ENCODE measurements around the gene ZNF565.
"Not testable (repeated sequence)": the region's sequence is repeated elsewhere in the genome, so short reads cannot be mapped to it uniquely, and the experiment has no call there.

The ZNF565 gene

DNA sequence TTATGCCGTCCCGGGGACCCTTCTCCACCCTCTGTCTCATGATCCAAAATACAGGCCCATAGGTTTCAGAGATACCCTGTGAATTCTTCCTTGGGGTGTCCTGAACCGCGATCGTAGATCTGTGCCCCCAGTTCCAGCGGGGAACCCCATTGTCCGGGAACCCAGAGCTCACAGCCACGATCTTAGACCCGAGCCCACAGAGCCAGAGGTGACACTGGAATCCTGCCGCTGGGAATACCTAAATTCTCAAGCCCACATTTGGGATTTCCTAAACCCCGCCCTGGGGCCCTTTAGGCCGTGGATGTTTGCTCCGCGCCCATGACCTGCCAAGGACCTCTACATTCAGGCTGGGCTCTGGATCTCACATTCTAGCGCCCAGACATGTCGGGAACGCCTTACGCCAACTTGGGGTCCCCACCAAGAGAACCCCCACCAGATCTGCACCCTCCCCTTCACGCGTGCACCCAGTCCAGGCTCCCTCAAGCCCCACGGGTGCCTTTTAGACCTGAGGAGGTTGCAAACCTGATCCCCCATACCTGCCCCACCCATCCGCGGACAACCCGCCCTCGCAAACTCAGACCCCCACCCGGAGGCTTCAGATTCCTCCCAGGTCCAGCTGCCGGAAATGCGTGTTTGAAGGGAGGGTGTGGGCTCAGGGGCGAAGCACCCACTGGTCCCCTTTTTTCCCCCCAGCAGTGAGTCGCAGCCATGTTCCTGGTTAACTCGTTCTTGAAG, 74.0 kb downstream of the ZNF565 start:
- TF ChIP-seq POU2F2 (IDR thresholded peaks at IDR 0.05; ENCODE audit: low read depth, low read length) (no peak), TAF1 (IDR thresholded peaks at IDR 0.05; ENCODE audit: low read depth, low read length) (no peak), PAX5 (IDR thresholded peaks at IDR 0.05; ENCODE audit: insufficient read depth, low read length, severe bottlenecking) (no peak), POLR2A (IDR thresholded peaks at IDR 0.05; ENCODE audit: low read depth, low read length) (no peak), SPI1 (IDR thresholded peaks at IDR 0.05; ENCODE audit: low read depth, low read length) (no peak), POLR2AphosphoS5 (IDR thresholded peaks at IDR 0.05; ENCODE audit: low read depth, low read length) (no peak)
- FAIRE-seq (peak; percentile 62), DNase-seq (ENCODE audit: insufficient read length, low spot score) (peak; percentile 73)

GRCh38 chr19:36139473-36140303, 74.8 kb downstream of the ZNF565 start, which contains the start of gene CAPNS1:
TSS of gene CAPNS1 (plus strand) at chr19:36140066. CDS start at chr19:36141012, 946 bp downstream.
- peak; percentile 76 for TF ChIP-seq POU2F2 (IDR thresholded peaks at IDR 0.05; ENCODE audit: low read depth, low read length)
- no peak for TF ChIP-seq SPI1 (IDR thresholded peaks at IDR 0.05; ENCODE audit: low read depth, low read length)
- TF ChIP-seq POLR2A (IDR thresholded peaks at IDR 0.05; ENCODE audit: low read depth, low read length) = peak; percentile 66
- peak; percentile 63; the same call in 1 of the 2 replicates for TF ChIP-seq TAF1 (IDR thresholded peaks at IDR 0.05; ENCODE audit: low read depth, low read length)
- TF ChIP-seq POLR2AphosphoS5 (IDR thresholded peaks at IDR 0.05; ENCODE audit: low read depth, low read length) = peak; percentile 57; the same call in 1 of the 2 replicates
- TF ChIP-seq PAX5 (IDR thresholded peaks at IDR 0.05; ENCODE audit: insufficient read depth, low read length, severe bottlenecking) = peak; percentile 7
- FAIRE-seq (peak; percentile 98), DNase-seq (ENCODE audit: insufficient read length, low spot score) (peak; percentile 96)

DNA sequence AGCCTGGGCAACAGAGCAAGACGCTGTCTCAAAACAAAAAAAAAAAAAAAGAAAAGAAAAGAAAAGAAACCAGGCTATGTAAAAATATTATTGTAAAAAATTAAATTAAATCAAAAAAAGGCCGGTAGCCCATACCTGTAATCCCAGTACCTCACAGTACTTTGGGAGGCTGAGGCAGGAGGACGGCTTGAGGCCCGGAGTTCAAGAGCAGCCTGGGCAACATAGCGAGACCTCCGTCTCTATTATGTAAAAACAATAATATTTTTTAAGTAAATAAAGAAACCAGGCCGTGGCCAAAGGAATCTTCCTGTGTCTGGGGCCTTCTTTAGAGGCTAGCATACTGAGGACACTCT, 75.4 kb downstream of the ZNF565 start:
- DNase-seq (ENCODE audit: insufficient read length, low spot score) = no peak
- FAIRE-seq = no peak
- no peak for TF ChIP-seq SPI1 (IDR thresholded peaks at IDR 0.05; ENCODE audit: low read depth, low read length)
- TF ChIP-seq POLR2A (IDR thresholded peaks at IDR 0.05; ENCODE audit: low read depth, low read length) = no peak
- TF ChIP-seq TAF1 (IDR thresholded peaks at IDR 0.05; ENCODE audit: low read depth, low read length) = no peak
- TF ChIP-seq POU2F2 (IDR thresholded peaks at IDR 0.05; ENCODE audit: low read depth, low read length) = no peak
- TF ChIP-seq PAX5 (IDR thresholded peaks at IDR 0.05; ENCODE audit: insufficient read depth, low read length, severe bottlenecking) = no peak
- no peak for TF ChIP-seq POLR2AphosphoS5 (IDR thresholded peaks at IDR 0.05; ENCODE audit: low read depth, low read length)

- FAIRE-seq (no peak), DNase-seq (ENCODE audit: insufficient read length, low spot score) (no peak)
- TF ChIP-seq POLR2AphosphoS5 (IDR thresholded peaks at IDR 0.05; ENCODE audit: low read depth, low read length) (no peak), SPI1 (IDR thresholded peaks at IDR 0.05; ENCODE audit: low read depth, low read length) (no peak), TAF1 (IDR thresholded peaks at IDR 0.05; ENCODE audit: low read depth, low read length) (no peak), POLR2A (IDR thresholded peaks at IDR 0.05; ENCODE audit: low read depth, low read length) (no peak)
Measured at GRCh38 chr19:36136964-36137686, 77.3 kb downstream of the ZNF565 start.

DNA sequence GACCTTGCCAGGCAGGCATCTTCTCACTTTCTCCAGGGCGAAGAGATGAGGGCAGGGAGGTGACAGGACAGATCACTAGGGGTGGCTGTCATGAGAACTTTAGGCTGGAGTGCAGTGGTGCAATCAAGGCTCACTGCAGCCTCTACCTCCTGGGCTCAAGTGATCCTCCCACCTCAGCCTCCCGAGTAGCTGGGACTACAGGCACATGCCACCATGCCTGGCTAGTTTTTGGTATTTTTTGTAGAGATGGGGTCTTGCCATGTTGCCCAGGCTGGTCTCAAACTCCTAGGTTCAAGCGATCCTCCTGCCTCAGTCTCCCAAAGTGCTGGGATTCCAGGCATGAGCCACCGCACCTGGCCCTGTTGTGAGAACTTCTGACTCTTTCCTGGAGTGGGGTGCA, 79.6 kb downstream of the ZNF565 start:
- FAIRE-seq; DNase-seq (ENCODE audit: insufficient read length, low spot score): not testable (repeated sequence)

Measured in GM12891 (cell line).